Spleen (tissue), 13 donors: ENCODE data around the gene USP16. TPM values are rescaled to one million over a fixed set of nuclear protein-coding genes. Genes with fewer than 3 reads are reported as not detected.

ENCODE experiments used
- DNase-seq: peaks from one replicate; pipeline ENCODE4 v3.0.0-alpha.2; 2020
- H3K27ac ChIP-seq, 8 donors: fragments of 200-600 bp; sonication (generic) in 7 of 8; 1 replicate in 4 of 8; 2 replicates in 4 of 8; pipeline versions ENCODE4 v1.5.0 to v1.8.0; 2016 to 2021; ENCODE audit warnings: inconsistent platforms in 4 of 8, mild to moderate bottlenecking in 4 of 8, moderate library complexity in 1 of 8
- H3K27me3 ChIP-seq, 7 donors: fragments of 200-600 bp; sonication (generic) in 6 of 7; replicated peaks in 1 of 7; 1 replicate in 4 of 7; 2 replicates in 3 of 7; pipeline versions ENCODE4 v1.5.0 to v1.8.0; 2016 to 2021; ENCODE audit warnings: inconsistent platforms in 3 of 7, mild to moderate bottlenecking in 1 of 7
- H3K36me3 ChIP-seq, 6 donors: fragments of 200-600 bp; sonication (generic) in 5 of 6; 1 replicate in 4 of 6; 2 replicates in 2 of 6; pipeline versions ENCODE4 v1.5.0 to v1.8.0; 2016 to 2021; ENCODE audit warnings: inconsistent platforms in 2 of 6
- H3K4me1 ChIP-seq, 6 donors: fragments of 200-600 bp; sonication (generic) in 5 of 6; 1 replicate in 3 of 6; 2 replicates in 3 of 6; pipeline versions ENCODE4 v1.5.0 to v1.8.0; 2016 to 2021; ENCODE audit warnings: inconsistent platforms in 3 of 6
- H3K4me3 ChIP-seq, 8 donors: fragments of 200-600 bp; sonication (generic) in 7 of 8; 1 replicate in 4 of 8; 2 replicates in 4 of 8; pipeline versions ENCODE4 v1.5.0 to v1.8.0; 2016 to 2021; ENCODE audit warnings: inconsistent platforms in 4 of 8, mild to moderate bottlenecking in 4 of 8, moderate library complexity in 2 of 8
- H3K9me3 ChIP-seq, 8 donors: fragments of 200-600 bp; sonication (generic) in 7 of 8; 1 replicate in 4 of 8; 2 replicates in 4 of 8; pipeline versions ENCODE4 v1.5.0 to v1.8.0; 2016 to 2021; ENCODE audit warnings: inconsistent platforms in 4 of 8
- CTCF ChIP-seq, 11 experiments: fragments of 200-600 bp in 7 of 11; fragments of 450-650 bp in 4 of 11; sonication (generic) in 4 of 11; IDR thresholded peaks in 8 of 11; conservative IDR thresholded peaks in 3 of 11; 1 replicate in 7 of 11; 2 replicates in 4 of 11; pipeline versions ENCODE4 v1.4.0 to v1.8.0; 2016 to 2021; ENCODE audit warnings: antibody characterized with exemption in 11 of 11, inconsistent platforms in 4 of 11, mild to moderate bottlenecking in 1 of 11
- POLR2A ChIP-seq, 3 donors: fragments of 450-650 bp; IDR thresholded peaks; one replicate each; pipeline ENCODE4 v1.5.1; 2017; ENCODE audit warnings: antibody characterized with exemption in 3 of 3, mild to moderate bottlenecking in 1 of 3
- POLR2AphosphoS5 ChIP-seq, 3 donors: sonication (generic); formaldehyde crosslinking; IDR thresholded peaks; one replicate each; pipeline ENCODE4 v1.5.1; 2017; ENCODE audit warnings: antibody characterized with exemption in 3 of 3
- WGBS, 5 donors: extraction: QIAGEN DNeasy Blood & Tissue Kit in 3 of 5; methylation state at CpG; one replicate each; pipeline versions ENCODE4 v1.1.5 to v1.1.7; 2013 to 2018; 5-methylcytosine and 5-hydroxymethylcytosine counted together
- intact Hi-C: fragments of 100-400 bp; cut with DNase I; formaldehyde crosslinking; loops from one replicate; pipeline ENCODE4 v1.15.0; 2023; ENCODE audit warnings: low total_unique reads
- long read RNA-seq, 2 donors: transcript quantifications; one replicate each; lab custom pipeline, GENCODE V29; 2026
- polyA plus RNA-seq, 3 donors: library from polyadenylated mRNA; stranded (reverse); fragments of 200-250 nt; gene quantifications; one replicate each; pipeline ENCODE4 v1.2.1, GENCODE V29; 2013
- total RNA-seq, 7 donors: library from RNA; depleted of rRNA in 3 of 7; stranded (reverse); fragments of >200 nt in 3 of 7; fragmentation: NEBNext Ultra II Directional in 4 of 7; extraction: Animal tissue kit (Norgen Biotek cat#: 25700) in 4 of 7; gene quantifications; one replicate each; pipeline versions ENCODE4 v1.1.0 to v1.2.1, GENCODE V29; 2016 to 2021
- donor health status: healthy with polysubstance abuse.
- donor health status: DM: no; HTN: no; CAD: no; lungs with moderate emphysema.
- donor health status: DM: no; HTN: no; CAD: no.
- donor health status: Bipolar disorder and iron deficiency.
- donor health status: healthy.
- donor health status: DM: no; HTN: no; CAD: no.
- donor health status: DM: yes; HTN: yes; CAD: no.

The USP16 gene
- 10 to 100 TPM; 31.7 to 40.9 (median 39.0) TPM for total RNA-seq
- polyA plus RNA-seq, result 10 to 100 TPM; 17.2 to 22.7 (median 22.7) TPM
- long read RNA-seq, donor 1, partial matches to known transcripts, result 0 of 3 reads
- long read RNA-seq, donor 1, other reads (novel, unspliced or antisense), result 0 of 3 reads
- long read RNA-seq, donor 2, partial matches to known transcripts, result 0 of 3 reads
- long read RNA-seq, donor 2, other reads (novel, unspliced or antisense), result 0 of 3 reads

- 0% methylated on average over 41 to 48 of the region's 48 CpGs for WGBS, 5 donors
- Histone ChIP-seq H3K36me3 (peaks cover 0 to 18% (median 12%) of the 10 kb centered on the region in 6 donors), H3K4me1 (peaks cover 11 to 74% (median 45%) of the 10 kb centered on the region in 6 donors), H3K9me3 (no peaks in the 10 kb centered on the region), H3K27me3 (no peaks in the 10 kb centered on the region), H3K4me3 (peak within 1 kb of the TSS; percentile 53 to 78 (median 60)), H3K27ac (peak within 1 kb of the TSS; percentile 96 to 99 (median 98))
- DNase-seq, result peak; percentile 96
- peak; percentile 88 to 94 (median 92) for TF ChIP-seq POLR2AphosphoS5 (IDR thresholded peaks at IDR 0.05)
- peak in 1 of 3 donors; percentile 3 for TF ChIP-seq POLR2A (IDR thresholded peaks at IDR 0.05)
- TF ChIP-seq CTCF (IDR thresholded peaks at IDR 0.05 in 8 of 11, conservative IDR thresholded peaks at IDR 0.05 in 3 of 11), result peak in 6 of 11 experiments; percentile 7 to 46 (median 39)
- intact Hi-C loops, result no loop called here
These were observed at the start of gene USP16 for GRCh38 chr21:29024474-29025327. USP16 (plus strand) TSS chr21:29024668; CDS start chr21:29027914, 3,246 bp downstream.

GRCh38 chr21:28975397-28975796 is 49.1 kb upstream of the USP16 start:
- DNase-seq, result no peak
- H3K27me3 ChIP-seq, result no peaks in the 10 kb centered on the region
- peaks cover 0 to 98% (median 58%) of the 10 kb centered on the region in 6 donors for H3K36me3 ChIP-seq
- H3K9me3 ChIP-seq, result no peaks in the 10 kb centered on the region
- no peak overlapping the region for H3K27ac ChIP-seq
- TF ChIP-seq CTCF (IDR thresholded peaks at IDR 0.05 in 8 of 11, conservative IDR thresholded peaks at IDR 0.05 in 3 of 11) (no peak), POLR2AphosphoS5 (IDR thresholded peaks at IDR 0.05) (no peak)
- intact Hi-C loops, result no loop called here
- no peaks in the 10 kb centered on the region for H3K4me1 ChIP-seq
- H3K4me3 ChIP-seq, result no peak overlapping the region
- 75 to 83% (median 79%) methylated on average over 3 of the region's 3 CpGs for WGBS, 5 donors

- Histone ChIP-seq H3K27ac (no peak overlapping the region), H3K9me3 (no peaks in the 10 kb centered on the region), H3K4me3 (no peak overlapping the region), H3K4me1 (peaks cover 0 to 4% (median 0%) of the 10 kb centered on the region in 6 donors), H3K27me3 (no peaks in the 10 kb centered on the region), H3K36me3 (peaks cover 0 to 100% (median 75%) of the 10 kb centered on the region in 6 donors)
- DNase-seq, result no peak
- WGBS, 5 donors, result 79 to 96% (median 95%) methylated on average over 1 of the region's 1 CpG
- intact Hi-C loops, result no loop called here
- no peak for TF ChIP-seq POLR2AphosphoS5 (IDR thresholded peaks at IDR 0.05)
- no peak for TF ChIP-seq CTCF (IDR thresholded peaks at IDR 0.05 in 8 of 11, conservative IDR thresholded peaks at IDR 0.05 in 3 of 11)
- TF ChIP-seq POLR2A (IDR thresholded peaks at IDR 0.05), result no peak
These were observed 45.4 kb upstream of the USP16 start for GRCh38 chr21:28979092-28979491.

GRCh38 chr21:28982637-28983036 is 41.8 kb upstream of the USP16 start:
- TF ChIP-seq POLR2AphosphoS5 (IDR thresholded peaks at IDR 0.05) (no peak), CTCF (IDR thresholded peaks at IDR 0.05 in 8 of 11, conservative IDR thresholded peaks at IDR 0.05 in 3 of 11) (no peak)
- Histone ChIP-seq H3K27ac (no peak overlapping the region), H3K36me3 (peaks cover 0 to 93% (median 82%) of the 10 kb centered on the region in 6 donors), H3K27me3 (no peaks in the 10 kb centered on the region), H3K9me3 (no peaks in the 10 kb centered on the region), H3K4me3 (no peak overlapping the region), H3K4me1 (peaks cover 0 to 4% (median 0%) of the 10 kb centered on the region in 6 donors)
- no peak for DNase-seq
- intact Hi-C loops, result loop anchor here (10.0 kb wide), 1 partner anchor 52 kb away; no protein-coding TSS in a partner anchor
- WGBS, 5 donors, result 59 to 71% (median 70%) methylated on average over 1 of the region's 1 CpG
